IMR-90 (cell line): ENCODE results near the gene APOL2. TPM values are rescaled to one million over a fixed set of nuclear protein-coding genes. Genes with fewer than 3 reads are reported as not detected.

Source experiments
- ATAC-seq: fragments of 200-7000 bp; cut with Tn5 transposase; 2 replicates; pipeline ENCODE4 v1.9.1; 2020; ENCODE audit warnings: low read depth, mild to moderate bottlenecking, moderate library complexity
- BruUV-seq: library from RNA; stranded (reverse); fragments of 400-500 nt; replicated peaks from 2 replicates; lab custom pipeline; 2021; lab: Mats Ljungman, UMichigan
- CTCF ChIA-PET: fragments of 300-600 bp; formaldehyde crosslinking; extraction: SDS; loops from one replicate; lab custom pipeline; 2021; ENCODE audit warnings: antibody characterized with exemption; lab: Yijun Ruan, JAX
- POLR2A ChIA-PET: fragments of 300-600 bp; sonication (Branson Sonifier 250); formaldehyde crosslinking; loops from one replicate; lab custom pipeline; 2022; ENCODE audit warnings: antibody characterized with exemption; ENCODE audit not compliant: unreplicated experiment; lab: Charles Lee
- DNase-seq: peaks from one replicate; pipeline ENCODE4 v3.0.0; 2013
- H2AFZ ChIP-seq: replicated peaks from 2 replicates; pipeline ENCODE3; 2013; ENCODE audit warnings: low read length, mild to moderate bottlenecking; ENCODE audit not compliant: poor library complexity
- H2AK5ac ChIP-seq: 2 replicates; pipeline ENCODE4 v1.6.1; 2013; ENCODE audit warnings: low read depth, low read length, inconsistent platforms
- H2AK9ac ChIP-seq: replicated peaks from 2 replicates; pipeline ENCODE3; 2013; ENCODE audit warnings: mild to moderate bottlenecking, low read depth, low read length, moderate library complexity; ENCODE audit not compliant: poor library complexity
- H2BK120ac ChIP-seq: 2 replicates; pipeline ENCODE4 v1.6.1; 2013; ENCODE audit warnings: low read depth, low read length, inconsistent platforms
- H2BK15ac ChIP-seq: 3 replicates; pipeline ENCODE4 v1.6.1; 2013; ENCODE audit warnings: low read depth, low read length, inconsistent platforms
- H2BK20ac ChIP-seq: 2 replicates; pipeline ENCODE4 v1.6.1; 2013; ENCODE audit warnings: low read depth, mild to moderate bottlenecking, inconsistent platforms, low read length, moderate library complexity
- H2BK5ac ChIP-seq: 2 replicates; pipeline ENCODE4 v1.6.1; 2013; ENCODE audit warnings: mild to moderate bottlenecking, low read depth, low read length, inconsistent platforms; ENCODE audit not compliant: poor library complexity, severe bottlenecking
- H3K14ac ChIP-seq: replicated peaks from 2 replicates; pipeline ENCODE4 v1.6.1; 2013; ENCODE audit warnings: low read depth, low read length, inconsistent platforms
- H3K18ac ChIP-seq: 2 replicates; pipeline ENCODE4 v1.6.1; 2013; ENCODE audit warnings: low read depth, low read length, control low read depth
- H3K23ac ChIP-seq: 2 replicates; pipeline ENCODE4 v1.6.1; 2013; ENCODE audit warnings: low read depth, low read length, inconsistent platforms
- H3K27ac ChIP-seq: 2 replicates; pipeline ENCODE4 v1.5.1; 2013; ENCODE audit warnings: mild to moderate bottlenecking, control low read depth, low read length; ENCODE audit not compliant: insufficient read depth
- H3K27me3 ChIP-seq: 2 replicates; pipeline ENCODE4 v1.6.1; 2013; ENCODE audit warnings: low read length; ENCODE audit not compliant: control insufficient read depth, insufficient read depth
- H3K36me3 ChIP-seq: 2 replicates; pipeline ENCODE4 v1.6.1; 2013; ENCODE audit warnings: low read length, mixed read lengths; ENCODE audit not compliant: control insufficient read depth, insufficient read depth
- H3K4ac ChIP-seq: 2 replicates; pipeline ENCODE4 v1.6.1; 2013; ENCODE audit warnings: low read depth, low read length, inconsistent platforms
- H3K4me1 ChIP-seq: 2 replicates; pipeline ENCODE4 v1.6.1; 2013; ENCODE audit warnings: low read length, mixed read lengths; ENCODE audit not compliant: control insufficient read depth, insufficient read depth
- H3K4me2 ChIP-seq: 2 replicates; pipeline ENCODE4 v1.6.1; 2013; ENCODE audit warnings: low read depth, mild to moderate bottlenecking, control low read depth, low read length, moderate library complexity
- H3K4me3 ChIP-seq: 2 replicates; pipeline ENCODE4 v1.5.1; 2013; ENCODE audit warnings: low read depth, mild to moderate bottlenecking, control low read depth, low read length, moderate library complexity; ENCODE audit not compliant: insufficient read depth
- H3K56ac ChIP-seq: 2 replicates; pipeline ENCODE4 v1.6.1; 2013; ENCODE audit warnings: low read length, inconsistent platforms; ENCODE audit not compliant: insufficient read depth; ENCODE audit errors: extremely low read depth
- H3K79me1 ChIP-seq, 2 experiments: 2 replicates each; pipeline ENCODE4 v1.6.1; 2013; ENCODE audit warnings: low read length in 2 of 2, inconsistent platforms in 1 of 2, low read depth in 1 of 2
- H3K9ac ChIP-seq: 2 replicates; pipeline ENCODE4 v1.6.1; 2013; ENCODE audit warnings: low read depth, low read length, control low read depth
- H3K9me1 ChIP-seq: 2 replicates; pipeline ENCODE4 v1.6.1; 2013; ENCODE audit warnings: low read length, inconsistent platforms; ENCODE audit not compliant: insufficient read depth
- H3K9me3 ChIP-seq: 2 replicates; pipeline ENCODE4 v1.6.1; 2013; ENCODE audit warnings: low read length; ENCODE audit not compliant: control insufficient read depth, insufficient read depth
- H4K20me1 ChIP-seq: 2 replicates; pipeline ENCODE4 v1.6.1; 2013; ENCODE audit warnings: low read length, inconsistent platforms; ENCODE audit not compliant: insufficient read depth
- H4K5ac ChIP-seq: 2 replicates; pipeline ENCODE4 v1.6.1; 2013; ENCODE audit warnings: mild to moderate bottlenecking, low read depth, low read length, control low read depth
- H4K8ac ChIP-seq, 2 experiments: 2 replicates each; pipeline ENCODE4 v1.6.1; 2013; ENCODE audit warnings: low read depth in 2 of 2, low read length in 2 of 2, control low read depth in 1 of 2, inconsistent platforms in 1 of 2
- H4K91ac ChIP-seq: 2 replicates; pipeline ENCODE4 v1.6.1; 2013; ENCODE audit warnings: low read depth, low read length, inconsistent platforms; ENCODE audit not compliant: insufficient read depth
- CTCF ChIP-seq: conservative IDR thresholded peaks from 2 replicates; pipeline ENCODE4 v1.5.1; 2012; ENCODE audit warnings: mild to moderate bottlenecking, low read depth, low read length, improper control_type of control experiment
- MAZ ChIP-seq: IDR thresholded peaks from 2 replicates; pipeline ENCODE4 v1.6.1; 2012; ENCODE audit warnings: low read depth, mild to moderate bottlenecking, low read length, improper control_type of control experiment, moderate library complexity, borderline replicate concordance
- RAD21 ChIP-seq: IDR thresholded peaks from 2 replicates; pipeline ENCODE4 v1.6.1; 2012; ENCODE audit warnings: low read length, improper control_type of control experiment
- RFX5 ChIP-seq: IDR thresholded peaks from 2 replicates; pipeline ENCODE4 v1.8.0; 2012; ENCODE audit warnings: low read depth, mild to moderate bottlenecking, low read length, moderate library complexity
- SMC3 ChIP-seq: fragments of 150-350 bp; IDR thresholded peaks from 2 replicates; pipeline ENCODE4 v1.6.1; 2016; ENCODE audit warnings: low read depth, mild to moderate bottlenecking, antibody characterized with exemption, low read length, moderate library complexity
- USF2 ChIP-seq: fragments of 150-350 bp; IDR thresholded peaks from 2 replicates; pipeline ENCODE4 v1.6.1; 2017; ENCODE audit warnings: mild to moderate bottlenecking, antibody characterized with exemption, low read length, low read depth
- WGBS, 2 experiments: methylation state at CpG; one replicate each; pipeline versions ENCODE4 v1.1.5 to v1.1.7; 2013; ENCODE audit warnings: missing lambda C conversion rate in 2 of 2; ENCODE audit not compliant: insufficient read length in 1 of 2; ENCODE audit errors: extremely low coverage in 2 of 2; 5-methylcytosine and 5-hydroxymethylcytosine counted together
- dilution Hi-C: fragments of 300-500 bp; cut with HindIII; formaldehyde crosslinking; loops from one replicate; pipeline ENCODE4 v1.14.3; 2018; ENCODE audit warnings: low sequenced_read_pairs; ENCODE audit not compliant: unreplicated experiment
- in situ Hi-C: fragments of 300-500 bp; cut with MboI; formaldehyde crosslinking; loops from 3 replicates; pipeline ENCODE4 v1.14.3; 2019; ENCODE audit warnings: low sequenced_read_pairs, inconsistent platforms, mixed read lengths
- intact Hi-C: fragments of 100-400 bp; cut with micrococcal nuclease; formaldehyde crosslinking; loops from 2 replicates; pipeline ENCODE4 v1.10.0; 2022
- polyA plus RNA-seq, 3 experiments: library from polyadenylated mRNA; depleted of rRNA; stranded (reverse); fragments of >200 nt; gene quantifications; 2 replicates each; pipeline ENCODE4 v1.2.3, GENCODE V29; 2012; ENCODE audit warnings: low replicate concordance in 1 of 3
- total RNA-seq: library from RNA; depleted of rRNA; stranded (reverse); fragments of >200 nt; gene quantifications from 2 replicates; pipeline ENCODE4 v1.2.3, GENCODE V29; 2012

The APOL2 gene
- total and polyA plus RNA-seq, 2 of the 4 experiments (the other 2 are of a cell fraction), result 13.1 to 57.5 TPM

GRCh38 chr22:36286096-36286957 lies 47.0 kb upstream of the APOL2 start:
- no peak overlapping the region for H3K18ac ChIP-seq
- H3K27me3 ChIP-seq, result no peaks in the 10 kb centered on the region
- H3K4me1 ChIP-seq, result no peaks in the 10 kb centered on the region
- no peak overlapping the region for H3K4ac ChIP-seq
- H2BK15ac ChIP-seq, result no peak overlapping the region
- no peak overlapping the region for H2BK120ac ChIP-seq
- H3K4me2 ChIP-seq, result no peak overlapping the region
- H3K9ac ChIP-seq, result no peak overlapping the region
- no peak overlapping the region for H3K56ac ChIP-seq
- H3K27ac ChIP-seq, result peak overlapping the region; percentile 13; the same call in 1 of the 2 replicates
- no peak overlapping the region for H4K91ac ChIP-seq
- in situ Hi-C loops, result no loop called here
- H3K23ac ChIP-seq, result no peak overlapping the region
- ChIA-PET POLR2A (interaction anchor here (0.6 kb wide), 1 partner anchor 184 kb away, joined by 3 read pairs; no protein-coding TSS in a partner anchor), CTCF (interaction anchor here (0.7 to 1.2 kb wide), 2 partner anchors 11 to 14 kb away, joined by 3 read pairs; no protein-coding TSS in a partner anchor)
- H2AK5ac ChIP-seq, result no peak overlapping the region; the same call in 1 of the 2 replicates
- no peak overlapping the region for H4K5ac ChIP-seq
- WGBS, 2 experiments, result 92% methylated on average over 3 of the region's 28 CpGs; no CpG with 5 or more reads in 1 of the 2 experiments
- H3K9me1 ChIP-seq, result no peaks in the 10 kb centered on the region
- H2BK20ac ChIP-seq, result no peak overlapping the region
- H2AFZ ChIP-seq, result peak overlapping the region; percentile 24
- DNase-seq, result peak; percentile 72
- peak overlapping the region; percentile 23 to 29; a peak in 1 of 4 replicates for H4K8ac ChIP-seq
- peak overlapping the region; percentile 35 for H2AK9ac ChIP-seq
- H3K14ac ChIP-seq, result no peak overlapping the region
- peaks cover 81% of the 10 kb centered on the region for H4K20me1 ChIP-seq
- dilution Hi-C loops, result no loop called here
- peak; percentile 53; the same call in 1 of the 2 replicates for TF ChIP-seq RAD21
- peak; percentile 81 for TF ChIP-seq CTCF
- peak; percentile 48 for TF ChIP-seq SMC3
- TF ChIP-seq MAZ, result peak; percentile 71; the same call in 1 of the 2 replicates
- no peak for TF ChIP-seq RFX5
- no peak for TF ChIP-seq USF2
- peaks cover 82% of the 10 kb centered on the region for H3K36me3 ChIP-seq
- ATAC-seq, result peak; percentile 93
- intact Hi-C loops, result loop anchor here (1.0 kb wide), 1 partner anchor 91 kb away; no protein-coding TSS in a partner anchor
- no peak overlapping the region for H3K4me3 ChIP-seq
- peaks cover 37 to 69% of the 10 kb centered on the region in 2 experiments for H3K79me1 ChIP-seq
- peak overlapping the region; percentile 43 for H2BK5ac ChIP-seq
- BruUV-seq, result no TSS peak
- no peaks in the 10 kb centered on the region for H3K9me3 ChIP-seq
